ENCODE measurements around the gene PTPRF.

Gene PTPRF

GRCh38 chr1:43512681-43513080 is 18.0 kb upstream of the PTPRF start:
- no peak overlapping the region for H3K4me3 ChIP-seq (ENCODE audit: low read length)
- DNase-seq (ENCODE audit: low read depth), result no peak
- TF ChIP-seq, protein P1, sequence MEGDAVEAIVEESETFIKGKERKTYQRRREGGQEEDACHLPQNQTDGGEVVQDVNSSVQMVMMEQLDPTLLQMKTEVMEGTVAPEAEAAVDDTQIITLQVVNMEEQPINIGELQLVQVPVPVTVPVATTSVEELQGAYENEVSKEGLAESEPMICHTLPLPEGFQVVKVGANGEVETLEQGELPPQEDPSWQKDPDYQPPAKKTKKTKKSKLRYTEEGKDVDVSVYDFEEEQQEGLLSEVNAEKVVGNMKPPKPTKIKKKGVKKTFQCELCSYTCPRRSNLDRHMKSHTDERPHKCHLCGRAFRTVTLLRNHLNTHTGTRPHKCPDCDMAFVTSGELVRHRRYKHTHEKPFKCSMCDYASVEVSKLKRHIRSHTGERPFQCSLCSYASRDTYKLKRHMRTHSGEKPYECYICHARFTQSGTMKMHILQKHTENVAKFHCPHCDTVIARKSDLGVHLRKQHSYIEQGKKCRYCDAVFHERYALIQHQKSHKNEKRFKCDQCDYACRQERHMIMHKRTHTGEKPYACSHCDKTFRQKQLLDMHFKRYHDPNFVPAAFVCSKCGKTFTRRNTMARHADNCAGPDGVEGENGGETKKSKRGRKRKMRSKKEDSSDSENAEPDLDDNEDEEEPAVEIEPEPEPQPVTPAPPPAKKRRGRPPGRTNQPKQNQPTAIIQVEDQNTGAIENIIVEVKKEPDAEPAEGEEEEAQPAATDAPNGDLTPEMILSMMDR (conservative IDR thresholded peaks at IDR 0.05; ENCODE audit: low read length), result no peak

GRCh38 chr1:43513471-43514173 is 17.1 kb upstream of the PTPRF start:
- TF ChIP-seq, protein P1 (conservative IDR thresholded peaks at IDR 0.05; ENCODE audit: low read length), result no peak
- H3K4me3 ChIP-seq (ENCODE audit: low read length), result no peak overlapping the region
- DNase-seq (ENCODE audit: low read depth), result no peak

- no peak overlapping the region for H3K4me3 ChIP-seq (ENCODE audit: low read length)
- DNase-seq (ENCODE audit: low read depth), result no peak
- TF ChIP-seq, protein P1 (conservative IDR thresholded peaks at IDR 0.05; ENCODE audit: low read length), result no peak
These were observed 11.6 kb upstream of the PTPRF start for GRCh38 chr1:43518935-43519686.

- TF ChIP-seq, protein P1 (conservative IDR thresholded peaks at IDR 0.05; ENCODE audit: low read length), result no peak
- DNase-seq (ENCODE audit: low read depth), result no peak
- H3K4me3 ChIP-seq (ENCODE audit: low read length), result no peak overlapping the region
These were observed 10.4 kb upstream of the PTPRF start for GRCh38 chr1:43520100-43520778.

DNA sequence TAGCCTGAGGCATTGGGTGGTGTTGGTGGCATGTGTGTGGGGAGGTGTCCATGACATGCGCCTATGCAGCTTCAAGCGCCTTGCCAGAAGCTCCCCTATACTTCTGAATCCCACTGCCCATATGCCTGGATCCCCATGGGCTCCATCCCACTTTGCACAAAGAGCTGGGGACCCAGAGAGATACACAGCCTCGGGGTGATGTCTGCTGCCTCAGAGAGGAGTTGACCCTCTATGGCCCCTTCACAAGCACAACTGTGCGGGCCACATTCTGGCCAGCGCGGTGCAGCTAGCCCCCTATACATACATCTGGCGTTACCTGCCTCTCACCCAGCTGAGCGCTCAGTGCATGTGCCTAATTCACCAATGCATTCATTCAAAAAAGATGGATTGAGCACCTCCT is 9.6 kb upstream of the PTPRF start:
- no peak for DNase-seq (ENCODE audit: low read depth)
- TF ChIP-seq, protein P1 (conservative IDR thresholded peaks at IDR 0.05; ENCODE audit: low read length), result no peak
- H3K4me3 ChIP-seq (ENCODE audit: low read length), result no peak overlapping the region

DNA sequence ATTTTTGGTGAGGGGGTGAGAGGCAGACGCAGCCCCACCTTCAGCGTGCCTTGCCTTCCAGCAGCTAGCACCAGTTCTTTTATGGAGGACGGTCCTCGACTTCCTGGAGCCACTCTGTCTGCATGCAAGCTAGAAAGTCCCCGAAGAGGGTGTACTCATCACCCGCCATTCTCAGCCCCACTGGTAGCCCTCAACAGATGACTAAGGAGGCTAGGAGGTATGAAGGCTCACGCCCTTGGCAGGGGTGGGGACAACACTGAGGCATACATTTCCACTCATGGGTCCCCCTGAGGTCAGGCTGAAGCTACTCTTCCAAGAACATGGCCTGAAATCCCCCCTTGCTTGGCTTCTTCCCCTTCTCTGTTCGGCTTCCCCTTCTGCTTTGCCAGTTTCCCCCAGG is 8.9 kb upstream of the PTPRF start:
- H3K4me3 ChIP-seq (ENCODE audit: low read length), result no peak overlapping the region
- TF ChIP-seq, protein P1 (conservative IDR thresholded peaks at IDR 0.05; ENCODE audit: low read length), result no peak
- DNase-seq (ENCODE audit: low read depth), result no peak

Data from AG10803 (cell line).